Measurements from ENCODE around the gene WASF2. TPM values are rescaled to one million over a fixed set of nuclear protein-coding genes. Genes with fewer than 3 reads are reported as not detected.

Gene WASF2
- total RNA-seq, 4 donors from 2014 or later: 53.7 to 92.8 (median 79.8) TPM

DNA sequence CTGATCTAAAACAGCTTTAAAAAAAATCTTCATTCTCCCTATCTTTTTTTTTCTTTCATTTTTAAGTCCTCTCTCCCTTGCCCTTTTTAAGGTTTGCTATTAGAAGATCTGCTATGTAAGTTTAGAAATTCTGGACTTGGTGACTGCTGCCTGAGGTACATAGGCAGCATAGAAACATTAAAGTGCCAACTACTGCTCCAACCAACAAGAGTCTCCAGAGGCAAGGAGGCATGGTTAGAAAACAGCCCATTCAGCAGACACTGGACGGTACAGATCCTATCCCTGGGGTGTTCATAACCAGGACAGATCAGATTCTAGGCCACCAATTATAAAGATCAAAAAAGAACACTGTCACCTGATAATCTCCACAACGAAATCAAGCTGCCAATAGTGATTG, 60.9 kb downstream of the WASF2 start:
- 28 to 30% methylated on average over 2 of the region's 2 CpGs for WGBS, 2 donors
- H3K9me3 ChIP-seq: no peaks in the 10 kb centered on the region
- peaks cover 0 to 47% (median 0%) of the 10 kb centered on the region in 3 donors for H3K36me3 ChIP-seq
- DNase-seq: no peak
- no peaks in the 10 kb centered on the region for H3K27me3 ChIP-seq
- H3K4me1 ChIP-seq: peaks cover 49 to 99% (median 59%) of the 10 kb centered on the region in 3 donors
- TF ChIP-seq POLR2A (IDR thresholded peaks at IDR 0.05) (no peak), CTCF (IDR thresholded peaks at IDR 0.05) (no peak)
- peak overlapping the region in 3 of 4 donors; percentile 8 to 56 (median 33) for H3K4me3 ChIP-seq
- H3K27ac ChIP-seq: peak overlapping the region; percentile 65 to 86 (median 84)
- intact Hi-C loops (cut with DNase I): loop anchor here (5.0 kb wide), 1 partner anchor 173 kb away; the partner anchor contains the start of gene AHDC1

DNA sequence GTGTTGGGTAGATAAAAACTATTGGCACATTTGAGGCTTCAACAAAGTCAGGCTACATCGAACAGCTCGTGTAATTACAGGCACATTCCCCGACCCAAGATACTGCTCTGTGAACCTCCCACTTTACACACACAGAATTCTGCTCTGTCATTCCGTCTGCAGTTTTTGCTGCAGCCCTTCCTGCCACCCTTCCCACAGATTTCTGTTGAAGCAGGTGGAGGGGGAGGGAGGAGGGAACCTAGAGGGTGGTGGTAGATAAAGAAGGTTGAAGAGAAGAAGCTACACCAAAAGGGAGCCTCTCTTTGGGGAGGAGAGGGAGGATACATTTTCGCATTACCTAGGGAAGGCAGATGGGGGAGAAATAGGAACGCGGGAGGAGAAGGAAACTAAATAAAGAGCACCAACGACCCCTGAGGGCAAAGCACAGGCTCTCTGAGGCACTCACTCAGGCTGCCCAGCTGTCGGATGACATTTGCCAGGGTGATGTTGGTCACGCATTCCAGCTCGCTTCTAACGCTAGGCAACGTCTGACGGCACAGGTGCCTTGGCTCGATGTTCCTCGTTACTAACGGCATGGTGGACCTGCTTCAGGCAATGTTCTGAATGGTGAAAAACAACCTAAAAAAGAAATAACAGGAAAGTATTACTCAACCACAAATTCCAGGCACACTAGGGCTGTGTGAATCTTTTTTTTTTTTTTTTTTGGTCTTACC, 61.5 kb downstream of the WASF2 start:
- peak overlapping the region; percentile 65 to 84 (median 84) for H3K27ac ChIP-seq
- H3K9me3 ChIP-seq: no peaks in the 10 kb centered on the region
- peaks cover 0 to 53% (median 0%) of the 10 kb centered on the region in 3 donors for H3K36me3 ChIP-seq
- H3K4me3 ChIP-seq: peak overlapping the region in 3 of 4 donors; percentile 8 to 56 (median 33)
- WGBS, 2 donors: 9 to 29% methylated on average over 17 of the region's 17 CpGs
- peaks cover 49 to 99% (median 53%) of the 10 kb centered on the region in 3 donors for H3K4me1 ChIP-seq
- intact Hi-C loops (cut with DNase I): loop anchor here (5.0 kb wide), 1 partner anchor 174 kb away; the partner anchor contains the start of gene AHDC1
- H3K27me3 ChIP-seq: no peaks in the 10 kb centered on the region
- TF ChIP-seq CTCF (IDR thresholded peaks at IDR 0.05) (no peak), POLR2A (IDR thresholded peaks at IDR 0.05) (no peak)
- DNase-seq: no peak

GRCh38 chr1:27427816-27428315, 62.1 kb downstream of the WASF2 start:
- H3K9me3 ChIP-seq: no peaks in the 10 kb centered on the region
- intact Hi-C loops (cut with DNase I): loop anchor here (5.0 kb wide), 1 partner anchor 174 kb away; the partner anchor contains the start of gene AHDC1
- H3K27me3 ChIP-seq: no peaks in the 10 kb centered on the region
- peaks cover 0 to 58% (median 0%) of the 10 kb centered on the region in 3 donors for H3K36me3 ChIP-seq
- peaks cover 49 to 99% (median 50%) of the 10 kb centered on the region in 3 donors for H3K4me1 ChIP-seq
- no peak for DNase-seq
- TF ChIP-seq CTCF (IDR thresholded peaks at IDR 0.05) (no peak), POLR2A (IDR thresholded peaks at IDR 0.05) (no peak)
- H3K4me3 ChIP-seq: peak overlapping the region in 3 of 4 donors; percentile 8 to 56 (median 33)
- 47 to 79% methylated on average over 2 of the region's 2 CpGs for WGBS, 2 donors
- H3K27ac ChIP-seq: peak overlapping the region; percentile 65 to 84 (median 84)

- H3K4me3 ChIP-seq: peak overlapping the region in 3 of 4 donors; percentile 8 to 56 (median 33)
- no peak for DNase-seq
- TF ChIP-seq POLR2A (IDR thresholded peaks at IDR 0.05): no peak
- no peak for TF ChIP-seq CTCF (IDR thresholded peaks at IDR 0.05)
- no peaks in the 10 kb centered on the region for H3K9me3 ChIP-seq
- peaks cover 48 to 99% (median 51%) of the 10 kb centered on the region in 3 donors for H3K4me1 ChIP-seq
- peak overlapping the region; percentile 44 to 84 (median 84) for H3K27ac ChIP-seq
- H3K36me3 ChIP-seq: peaks cover 0 to 62% (median 0%) of the 10 kb centered on the region in 3 donors
- no peaks in the 10 kb centered on the region for H3K27me3 ChIP-seq
- 58 to 71% methylated on average over 2 of the region's 2 CpGs for WGBS, 2 donors
- intact Hi-C loops (cut with DNase I): loop anchor here (5.0 kb wide), 1 partner anchor 175 kb away; the partner anchor contains the start of gene AHDC1
Measured at GRCh38 chr1:27427329-27427728, 62.6 kb downstream of the WASF2 start.

GRCh38 chr1:27423709-27424108, 66.3 kb downstream of the WASF2 start:
- peaks cover 28 to 99% (median 45%) of the 10 kb centered on the region in 3 donors for H3K4me1 ChIP-seq
- WGBS, 2 donors: 89 to 91% methylated on average over 4 of the region's 4 CpGs
- peaks cover 0 to 72% (median 0%) of the 10 kb centered on the region in 3 donors for H3K36me3 ChIP-seq
- H3K9me3 ChIP-seq: no peaks in the 10 kb centered on the region
- no peak for DNase-seq
- intact Hi-C loops (cut with DNase I): no loop called here
- H3K27me3 ChIP-seq: no peaks in the 10 kb centered on the region
- H3K27ac ChIP-seq: peak overlapping the region in 3 of 4 donors; percentile 7 to 84 (median 48)
- TF ChIP-seq CTCF (IDR thresholded peaks at IDR 0.05) (no peak), POLR2A (IDR thresholded peaks at IDR 0.05) (no peak)
- H3K4me3 ChIP-seq: no peak overlapping the region

Measured in esophagus squamous epithelium (tissue), 5 donors.